ENCODE data around the gene MVD. TPM values are rescaled to one million over a fixed set of nuclear protein-coding genes. Genes with fewer than 3 reads are reported as not detected.
"Not testable (repeated sequence)": the region's sequence is repeated elsewhere in the genome, so short reads cannot be mapped to it uniquely, and the experiment has no call there.

The MVD gene
- total RNA-seq, 1 experiment from 2014 or later = 60.3 TPM

DNA sequence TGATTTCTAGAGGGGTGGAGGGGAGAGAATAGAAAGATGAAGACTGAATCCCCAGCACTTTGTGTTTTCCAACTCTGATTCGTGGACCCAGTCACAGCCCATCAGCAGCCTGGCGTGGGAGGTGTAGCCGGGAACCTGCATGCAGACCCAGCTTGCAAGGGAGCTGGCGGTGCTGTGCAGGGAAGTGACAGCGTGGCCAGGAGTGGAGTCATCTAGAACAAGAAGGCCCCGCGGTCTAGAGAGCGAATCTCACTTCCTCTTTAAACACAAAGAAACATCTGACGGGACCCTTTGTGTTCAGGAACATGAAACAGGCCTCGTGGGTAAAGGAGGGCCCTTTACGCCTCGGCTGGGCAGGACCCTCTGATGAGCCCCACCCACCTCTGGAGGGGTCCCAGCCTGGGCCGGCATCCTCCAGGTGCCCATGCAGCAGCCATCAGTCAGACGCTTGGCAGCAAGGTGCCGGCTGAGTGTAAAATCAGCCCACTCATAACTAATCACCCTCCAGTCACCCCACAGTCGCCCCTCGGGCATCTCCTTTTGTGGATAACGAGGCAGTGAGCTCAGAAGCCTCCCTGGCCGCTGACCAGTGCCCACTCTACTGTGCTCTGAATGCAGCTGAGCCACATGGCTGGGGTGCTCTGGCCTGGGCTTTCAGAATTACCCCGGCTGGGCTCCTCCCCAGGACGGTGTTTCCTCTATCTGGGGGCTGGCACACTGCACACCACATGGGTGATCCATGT, 19.0 kb upstream of the MVD start:
- no peak for DNase-seq (ENCODE audit: low read depth)

DNA sequence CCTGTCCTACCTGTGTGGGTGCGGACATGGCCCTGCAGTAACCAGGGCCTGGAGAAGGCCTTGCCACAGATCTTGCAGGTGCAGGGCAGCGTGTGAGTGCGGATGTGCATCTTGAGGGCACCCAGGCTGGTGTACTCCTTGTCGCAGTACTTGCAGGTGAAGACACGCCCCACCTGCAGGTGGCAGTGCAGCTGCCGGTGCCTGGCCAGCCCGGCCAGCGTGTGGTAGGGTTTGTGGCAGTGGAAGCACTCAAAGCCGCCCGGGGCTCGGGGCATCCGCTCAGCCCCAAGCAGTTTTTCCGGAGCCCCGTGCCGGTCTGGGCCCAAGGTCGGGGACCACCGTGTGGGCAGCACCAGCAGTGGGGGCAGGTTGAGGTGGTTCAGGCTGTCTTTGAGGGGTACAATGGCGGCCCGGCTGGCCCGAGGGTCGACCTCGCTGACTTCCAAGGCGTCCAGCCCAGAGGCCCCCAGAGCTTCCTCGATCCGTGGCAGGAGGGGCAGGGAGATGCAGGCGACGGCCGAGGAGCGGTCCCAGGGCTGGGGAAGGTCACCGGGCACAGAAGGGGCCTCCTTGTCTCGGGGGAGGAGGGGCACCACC, 18.3 kb upstream of the MVD start:
- DNase-seq (ENCODE audit: low read depth) = no peak

DNA sequence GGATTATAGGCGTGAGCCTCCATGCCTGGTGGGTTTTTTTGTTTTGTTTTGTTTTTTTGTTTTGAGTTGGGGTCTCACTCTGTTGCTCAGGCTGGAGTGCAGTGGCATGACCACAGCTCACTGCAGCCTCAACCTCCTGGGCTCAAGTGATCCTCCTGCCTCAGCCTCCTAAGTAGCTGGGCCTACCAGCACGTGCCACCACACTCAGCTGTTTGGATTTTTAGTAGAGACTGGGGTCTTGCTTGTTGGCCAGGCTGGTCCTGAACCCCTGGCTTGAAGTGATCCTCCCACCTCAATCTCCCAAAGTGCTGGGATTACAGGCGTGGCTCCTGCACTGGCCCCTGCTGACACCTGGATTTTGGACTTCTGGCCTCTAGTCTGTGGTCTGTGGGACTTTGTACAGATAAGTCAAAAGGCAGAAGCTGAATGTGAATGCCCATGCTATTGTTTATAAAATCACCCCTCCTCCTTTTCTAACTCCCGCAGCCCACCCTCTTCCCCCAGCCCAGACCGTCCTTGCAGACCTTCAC, 17.7 kb upstream of the MVD start:
- DNase-seq (ENCODE audit: low read depth) = no peak

DNA sequence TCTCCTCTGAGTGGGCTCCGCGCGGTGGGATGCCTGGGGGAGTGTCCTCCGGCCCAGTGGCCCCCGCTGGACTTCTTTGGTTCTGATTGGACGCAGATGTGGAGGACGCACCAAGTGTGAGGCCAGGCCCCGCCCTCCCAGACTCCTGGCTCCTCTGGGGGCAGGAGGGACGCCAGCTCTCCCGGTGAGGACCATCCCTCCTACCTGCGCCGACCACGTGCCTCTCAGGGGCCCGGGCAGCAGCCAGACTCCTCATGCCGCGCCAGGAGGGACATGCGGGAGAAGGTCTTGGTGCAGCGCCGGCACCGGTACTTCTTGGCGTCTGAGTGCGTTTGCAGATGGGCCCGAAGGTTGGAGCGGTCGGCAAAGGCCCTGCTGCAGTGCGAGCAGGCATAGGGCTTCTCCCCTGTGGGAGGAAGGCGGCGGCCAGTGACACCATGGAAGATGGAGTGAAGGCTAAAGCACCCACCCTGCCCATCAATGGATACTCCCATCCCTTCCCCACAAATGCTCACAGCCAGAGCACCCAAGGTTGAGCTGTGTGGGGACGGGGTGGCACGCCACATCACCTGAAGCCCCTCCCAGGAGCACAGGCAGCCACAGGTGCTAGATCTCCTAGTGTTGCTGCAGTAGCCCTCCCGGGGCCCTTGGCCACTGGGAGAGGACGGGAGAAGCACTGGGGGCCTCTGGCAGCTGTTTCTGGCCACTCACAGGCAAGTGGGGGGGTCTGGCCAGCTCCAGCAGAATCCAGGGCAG, 15.5 kb upstream of the MVD start:
- DNase-seq (ENCODE audit: low read depth) = no peak

DNA sequence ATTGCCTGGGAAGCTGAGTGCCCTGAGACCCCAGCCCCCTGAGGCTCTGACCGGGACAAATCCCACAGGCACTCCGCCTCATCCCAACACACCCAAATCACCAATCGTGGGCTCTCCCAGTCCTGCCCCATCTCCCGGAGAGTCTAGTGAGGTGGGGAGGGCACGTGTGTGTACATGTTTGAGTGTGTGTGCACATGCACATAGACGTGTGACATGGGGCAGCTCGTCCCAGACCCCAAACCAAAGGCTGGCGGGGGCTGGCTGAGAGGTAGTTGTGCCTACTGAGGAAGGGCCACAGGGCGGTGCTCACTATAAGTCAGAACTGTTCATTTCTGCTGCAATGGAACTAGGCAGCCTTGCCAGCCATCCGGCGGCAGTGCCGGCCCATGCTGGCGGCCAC, 14.8 kb upstream of the MVD start:
- DNase-seq (ENCODE audit: low read depth) = no peak

DNA sequence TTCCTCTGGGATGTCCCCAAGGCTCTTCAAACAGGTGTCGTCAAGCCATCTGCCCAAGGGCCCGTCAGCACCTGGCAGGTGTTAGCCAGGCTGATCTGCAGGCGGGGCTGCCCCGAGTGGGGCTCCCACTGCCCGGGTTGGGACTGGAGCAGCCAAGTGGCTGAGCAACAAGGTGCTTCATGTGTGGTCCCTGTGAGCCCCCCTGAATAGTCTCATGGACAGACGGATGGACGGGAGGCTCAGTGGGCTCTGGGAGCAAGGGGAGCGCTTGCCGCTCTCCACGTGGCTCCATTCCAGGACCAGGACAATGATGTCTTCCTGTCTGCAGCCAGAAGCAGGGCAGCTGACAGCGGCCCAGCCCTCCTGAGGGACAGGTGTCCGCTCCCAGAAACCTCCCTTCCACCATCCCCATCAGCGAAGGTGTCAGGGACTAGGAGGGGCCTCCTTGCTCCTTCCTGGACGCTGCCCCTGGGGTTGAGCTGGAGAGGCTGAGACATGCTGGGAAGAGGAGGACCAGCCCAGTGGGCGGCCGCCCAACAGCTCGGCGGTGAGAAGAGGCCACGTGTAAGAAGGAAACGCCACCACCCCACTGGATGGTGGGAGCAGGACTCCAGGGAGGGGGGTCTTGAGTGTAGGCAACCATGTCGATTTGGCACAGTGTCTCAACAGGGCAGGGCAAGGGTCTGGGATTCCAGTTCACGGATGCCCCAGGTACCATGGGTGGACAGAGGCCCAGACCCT, 13.8 kb upstream of the MVD start:
- no peak for DNase-seq (ENCODE audit: low read depth)

DNA sequence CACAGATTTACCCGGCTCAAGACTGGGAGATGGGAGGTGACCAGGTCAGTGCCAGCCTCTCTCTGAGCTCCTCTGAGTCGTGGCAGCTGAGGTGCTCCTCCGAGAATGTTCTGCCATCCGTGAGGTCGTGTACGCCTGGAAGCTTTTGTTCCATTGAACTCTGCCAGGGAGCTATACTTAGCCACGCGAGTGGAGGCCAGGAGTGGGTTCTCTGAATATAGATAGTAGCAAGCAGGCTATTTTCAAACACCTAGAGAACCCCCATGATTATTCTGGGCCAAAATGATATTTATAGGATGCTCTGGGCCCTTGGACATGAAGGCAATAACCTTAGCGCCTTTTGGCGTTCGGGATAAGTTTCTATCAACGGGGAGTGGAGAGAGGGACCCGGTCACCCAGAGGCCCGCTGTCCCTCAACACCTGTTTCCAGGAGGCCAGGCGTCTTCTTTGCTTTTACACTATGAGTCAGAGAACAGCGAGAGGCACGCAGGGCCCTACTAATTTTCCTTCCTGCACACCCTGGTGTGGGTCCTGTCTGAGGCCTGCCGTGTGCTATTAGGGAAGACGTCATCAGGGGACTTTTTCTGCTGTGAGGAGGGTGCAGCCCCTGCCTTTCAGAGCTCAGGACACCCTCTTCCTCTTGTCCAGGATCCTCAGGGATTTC, 11.0 kb upstream of the MVD start:
- DNase-seq (ENCODE audit: low read depth) = no peak

DNA sequence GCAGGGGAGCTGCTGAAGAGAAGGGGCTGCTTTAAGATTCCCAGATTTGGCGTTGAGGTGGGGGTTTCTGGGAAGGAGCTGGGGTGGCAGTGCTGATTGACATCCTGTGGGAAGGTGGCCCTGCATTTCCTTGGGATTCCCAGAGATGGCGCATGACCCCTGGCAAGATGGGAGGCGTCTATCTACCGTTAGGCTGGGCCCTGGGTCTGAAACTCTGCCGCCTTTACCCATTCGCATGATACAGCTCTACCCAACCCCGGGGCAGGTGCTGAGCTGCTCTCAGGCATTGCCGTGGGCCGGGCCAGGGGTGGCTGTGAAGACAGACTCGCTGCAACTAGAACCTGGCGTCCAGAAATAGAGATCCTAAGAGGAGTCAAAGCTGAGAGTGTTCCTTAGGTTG, 9.9 kb upstream of the MVD start:
- no peak for DNase-seq (ENCODE audit: low read depth)

DNA sequence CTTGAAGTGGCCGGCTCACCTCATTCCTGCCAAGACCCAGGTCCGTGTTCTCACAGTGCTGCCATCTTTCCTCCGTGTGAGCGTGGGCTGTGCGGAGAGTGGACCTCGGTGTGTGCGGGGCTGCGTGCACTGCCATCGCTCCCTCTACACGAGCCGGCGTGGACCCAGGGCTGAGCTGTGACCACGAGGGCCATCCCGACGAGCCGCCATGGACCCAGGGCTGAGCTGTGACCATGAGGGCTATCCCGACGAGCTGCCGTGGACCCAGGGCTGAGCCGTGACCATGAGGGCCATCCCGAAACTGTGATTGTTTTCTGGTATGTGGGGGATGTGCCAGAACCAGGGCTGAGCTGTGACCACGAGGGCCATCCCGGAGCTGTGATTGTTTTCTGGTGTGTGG, 8.9 kb upstream of the MVD start:
- DNase-seq (ENCODE audit: low read depth) = no peak

DNA sequence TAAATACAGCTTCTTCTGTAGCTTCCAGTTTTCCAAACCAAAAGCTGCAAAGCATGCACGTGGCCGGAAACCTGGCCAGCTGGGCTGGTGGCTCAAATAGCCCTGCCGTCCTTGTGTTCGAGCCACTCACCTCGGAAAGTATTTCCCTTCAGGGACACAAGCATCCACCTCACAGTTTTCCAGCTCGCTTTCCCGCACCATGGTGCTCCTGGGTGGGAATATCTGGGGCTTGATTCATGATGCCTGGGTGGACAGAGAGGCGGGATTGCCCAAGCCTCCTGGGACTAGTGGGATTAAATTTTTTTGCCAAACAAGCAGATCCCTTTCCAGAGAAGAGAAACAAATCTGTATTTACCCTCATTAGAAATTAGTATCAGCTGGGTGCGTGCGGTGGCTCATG, 7.1 kb upstream of the MVD start:
- DNase-seq (ENCODE audit: low read depth) = no peak

DNA sequence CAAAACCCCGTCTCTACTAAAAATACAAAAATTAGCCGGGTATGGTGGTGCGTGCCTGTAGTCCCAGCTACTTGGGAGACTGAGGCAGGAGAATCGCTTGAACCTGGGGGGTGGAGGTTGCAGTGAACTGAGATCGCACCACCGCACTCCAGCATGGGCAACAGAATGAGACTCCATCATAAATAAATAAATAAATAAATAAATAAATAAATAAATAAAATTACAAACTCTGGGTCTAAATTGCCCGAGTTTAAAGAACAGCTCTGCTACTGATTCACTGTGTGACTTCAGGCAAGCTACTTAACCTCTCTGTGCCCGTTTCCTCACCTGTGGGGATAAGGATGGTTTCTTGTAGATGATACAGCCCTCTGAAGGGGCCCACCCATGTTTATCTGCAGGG, 6.6 kb upstream of the MVD start:
- DNase-seq (ENCODE audit: low read depth) = not testable (repeated sequence)

DNA sequence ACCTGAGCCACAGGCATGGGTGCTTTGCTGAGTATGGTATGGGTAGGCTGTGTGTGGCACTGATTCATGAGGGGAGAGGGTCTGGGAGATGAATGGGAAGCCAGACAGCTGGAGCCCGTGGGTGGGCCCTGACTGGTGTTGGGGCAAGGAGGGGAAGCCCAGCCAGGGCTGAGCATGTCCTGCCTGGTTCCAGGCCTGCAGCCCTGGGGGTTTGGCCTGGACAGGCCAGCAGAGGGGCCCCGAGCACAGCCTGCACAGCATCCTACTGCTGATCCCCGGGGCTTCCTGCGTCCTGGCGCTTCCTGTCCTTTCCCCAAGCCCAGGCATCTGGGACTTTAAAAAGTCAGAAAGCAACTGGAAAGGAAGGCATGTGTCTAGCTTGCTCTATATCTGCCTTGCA, 4.6 kb upstream of the MVD start:
- peak; percentile 31 for DNase-seq (ENCODE audit: low read depth)

DNA sequence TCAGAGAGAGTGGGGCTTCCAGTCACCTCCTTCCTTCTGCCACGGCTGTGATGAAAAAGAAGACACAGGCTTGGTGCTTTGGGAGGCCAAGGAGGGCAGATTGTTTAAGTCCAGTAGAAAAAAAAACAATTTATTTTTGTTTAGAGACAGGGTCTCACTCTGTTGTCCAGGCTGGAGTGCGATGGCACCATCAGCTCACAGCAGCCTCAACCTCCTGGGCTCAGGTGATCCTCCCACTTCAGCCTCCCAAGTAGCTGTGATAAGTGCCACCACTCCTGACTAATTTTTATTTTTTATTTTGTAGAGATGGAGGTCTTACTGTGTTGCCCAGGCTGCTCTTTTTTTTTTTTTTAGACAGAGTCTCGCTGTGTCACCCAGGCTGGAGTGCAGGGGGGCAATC, 2.7 kb upstream of the MVD start:
- DNase-seq (ENCODE audit: low read depth) = no peak

DNA sequence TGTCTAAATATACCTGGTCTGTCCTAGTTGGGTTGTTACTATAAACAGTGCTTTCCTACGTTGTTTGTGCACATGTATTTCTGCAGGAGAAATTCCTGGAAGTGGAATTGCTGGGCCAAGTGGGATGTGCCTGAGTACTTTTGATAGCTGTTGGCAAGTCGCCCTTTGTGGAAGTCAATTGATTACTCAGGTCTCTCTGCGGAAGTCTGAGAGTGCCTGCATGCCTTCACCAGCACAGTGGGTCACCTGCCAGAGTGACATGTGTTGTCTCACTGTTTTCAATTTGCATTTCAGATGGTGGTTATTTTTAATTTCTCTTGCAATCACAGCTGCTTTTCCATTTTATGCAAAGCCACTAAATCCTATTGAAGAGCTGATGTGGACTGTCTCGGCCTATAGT, 2.3 kb upstream of the MVD start:
- DNase-seq (ENCODE audit: low read depth) = no peak

DNA sequence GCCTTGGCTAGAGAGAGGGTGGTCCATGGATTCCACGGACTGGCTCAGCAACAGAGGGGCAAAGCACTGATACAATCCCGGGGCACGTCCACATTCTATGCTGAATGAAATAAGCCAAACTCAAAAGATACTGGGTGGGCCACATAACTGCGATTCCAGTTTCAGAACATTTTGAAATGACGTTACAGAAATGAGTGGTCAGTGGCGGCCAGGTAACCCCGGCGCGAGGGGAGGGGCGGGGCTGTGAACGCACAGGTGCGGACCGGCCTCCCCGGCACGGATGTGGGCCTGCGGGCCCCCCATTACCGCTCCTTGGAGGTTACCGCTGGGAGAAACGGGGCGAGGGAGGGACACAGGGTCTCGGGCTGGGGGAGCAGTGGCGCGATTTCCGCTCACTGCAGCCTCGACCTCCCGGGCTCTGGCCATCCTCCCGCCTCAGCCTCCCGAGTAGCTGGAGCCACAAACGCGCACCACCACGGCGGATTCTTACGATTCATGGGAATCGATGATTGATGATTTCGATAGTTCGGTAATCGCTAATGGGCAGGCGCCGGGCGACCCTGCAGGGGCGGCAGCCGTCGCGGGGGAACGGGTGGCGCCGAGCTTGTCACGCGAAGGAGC, 559 bp downstream of the MVD start:
- no peak for DNase-seq (ENCODE audit: low read depth)

DNA sequence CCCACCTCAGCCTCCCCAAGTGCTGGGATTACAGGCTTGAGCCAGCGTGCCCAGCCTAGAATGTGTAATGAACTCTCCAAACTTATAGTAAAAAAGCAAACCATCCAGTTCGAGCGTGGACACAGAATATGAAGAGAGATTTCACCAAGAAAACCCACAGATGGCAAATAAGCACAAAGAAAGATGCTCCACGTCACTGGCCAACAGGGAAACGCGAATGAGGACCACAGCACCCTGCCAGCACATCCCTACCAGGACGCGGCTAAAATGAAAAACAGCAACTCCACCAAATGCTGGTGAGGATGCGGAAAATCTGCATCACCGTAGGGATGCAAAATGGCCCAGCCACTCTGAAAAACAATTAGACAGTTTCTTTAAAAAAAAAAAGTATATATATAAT, 1.4 kb downstream of the MVD start:
- DNase-seq (ENCODE audit: low read depth) = no peak

DNA sequence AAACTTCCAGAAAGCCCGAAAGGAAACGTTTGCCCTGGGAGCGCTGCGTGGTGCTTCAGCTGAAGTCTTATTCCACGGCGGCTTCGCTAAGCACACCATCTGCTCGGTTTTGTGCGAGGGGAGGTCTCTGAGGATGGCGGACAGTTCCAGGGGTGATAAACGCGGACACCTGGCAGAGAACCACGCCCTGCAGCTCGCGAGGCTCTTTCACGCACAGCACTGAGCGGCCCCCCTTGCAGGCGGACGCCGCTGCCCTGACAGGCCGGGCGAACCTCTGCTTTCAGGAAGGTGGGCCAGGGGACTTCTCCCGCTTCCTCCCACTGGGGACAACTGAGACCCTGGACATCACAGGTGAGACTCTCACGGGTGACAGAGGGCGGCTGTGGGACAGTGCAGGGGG, 3.7 kb downstream of the MVD start:
- no peak for DNase-seq (ENCODE audit: low read depth)

DNA sequence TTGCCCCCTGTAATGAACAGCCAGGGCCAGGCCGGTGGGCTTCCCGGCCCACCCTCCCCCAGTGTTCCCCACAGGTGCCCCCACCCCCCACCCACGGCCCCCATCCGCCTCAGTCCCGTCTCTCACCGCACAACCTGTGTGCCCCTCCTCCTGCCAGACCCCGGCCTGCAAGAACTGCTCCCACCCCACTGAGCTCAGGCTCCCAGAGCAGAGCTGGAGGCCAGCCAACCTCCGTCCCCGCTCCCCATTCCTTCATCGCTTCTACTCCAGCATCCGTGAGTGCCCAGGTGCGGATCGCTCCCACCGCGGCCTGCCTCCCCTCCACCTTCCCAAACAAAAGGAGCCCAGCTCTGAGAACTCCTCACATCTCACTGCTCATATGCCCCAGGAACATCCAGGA, 4.2 kb downstream of the MVD start:
- no peak for DNase-seq (ENCODE audit: low read depth)

DNA sequence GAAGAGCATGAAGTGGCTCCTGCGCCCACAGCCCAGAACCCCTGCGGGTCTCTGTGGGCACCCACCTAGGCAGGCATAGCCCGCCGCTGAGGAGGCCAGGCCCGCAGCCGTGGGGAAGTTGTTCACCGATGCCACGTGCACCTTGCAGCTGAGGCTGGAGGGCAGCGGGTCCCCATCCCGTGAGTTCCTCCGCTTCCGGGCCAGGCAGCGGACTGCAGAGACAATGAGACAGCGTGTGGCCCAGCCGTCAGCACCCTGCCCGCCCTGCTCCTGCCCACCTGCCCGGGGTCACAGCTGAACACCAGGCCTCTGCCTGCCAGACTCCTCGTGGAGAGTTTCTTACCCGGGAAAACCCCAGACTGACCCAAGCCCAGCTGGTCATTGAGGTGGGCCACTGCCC, 5.5 kb downstream of the MVD start:
- DNase-seq (ENCODE audit: low read depth) = no peak

DNA sequence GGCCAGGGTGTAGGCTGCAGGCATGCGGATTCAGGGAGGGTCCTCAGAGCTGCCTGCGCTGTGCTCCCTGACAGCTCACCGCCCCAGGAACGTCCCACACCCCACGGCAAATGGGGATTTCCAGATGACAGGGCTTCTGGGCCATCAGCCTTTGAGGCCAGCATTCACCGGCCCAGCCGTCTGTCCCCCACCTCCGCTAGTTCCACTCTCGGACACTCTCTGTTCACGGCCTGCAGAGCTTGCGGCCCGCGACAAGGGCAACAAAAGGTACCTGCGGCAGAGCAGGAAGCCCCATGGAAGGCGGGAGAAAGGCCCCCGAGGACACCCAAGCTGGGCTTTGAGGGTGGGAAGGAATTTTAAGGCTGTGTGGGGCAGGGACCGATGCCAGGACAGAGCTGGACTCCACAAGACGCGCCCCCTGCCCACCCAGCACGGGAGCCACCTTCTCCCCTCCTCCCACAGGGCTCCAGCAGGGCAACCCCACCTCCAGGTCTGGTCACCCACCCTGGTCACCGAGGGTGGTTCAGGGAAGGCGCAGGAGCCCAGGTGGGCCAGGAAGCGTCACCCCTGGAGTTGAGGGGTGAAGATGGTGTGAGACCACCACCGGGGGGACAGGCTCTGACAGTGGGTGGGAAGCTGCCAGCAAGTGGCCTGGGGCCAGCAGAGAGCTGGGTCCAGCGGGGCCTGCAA, 6.5 kb downstream of the MVD start:
- DNase-seq (ENCODE audit: low read depth) = no peak
